PC-3 (cell line): ENCODE results near the gene ST6GALNAC4. TPM values are rescaled to one million over a fixed set of nuclear protein-coding genes. Genes with fewer than 3 reads are reported as not detected.

Experiments used
- ATAC-seq: fragments of 200-7000 bp; cut with Tn5 transposase; 2 replicates; pipeline ENCODE4 v1.9.1; 2020; ENCODE audit warnings: mild to moderate bottlenecking, moderate library complexity
- BruUV-seq: library from RNA; stranded (reverse); fragments of 400-500 nt; replicated peaks from 2 replicates; lab custom pipeline; 2021; lab: Mats Ljungman, UMichigan
- CTCF ChIA-PET: fragments of 300-600 bp; sonication (Branson Sonifier 250); formaldehyde crosslinking; loops from one replicate; lab custom pipeline; 2022; ENCODE audit warnings: antibody characterized with exemption; lab: Charles Lee
- POLR2A ChIA-PET: fragments of 300-600 bp; sonication (Branson Sonifier 250); formaldehyde crosslinking; loops from one replicate; lab custom pipeline; 2022; ENCODE audit warnings: antibody characterized with exemption; ENCODE audit not compliant: unreplicated experiment; lab: Charles Lee
- DNase-seq: peaks from one replicate; pipeline ENCODE4 v3.0.0-alpha.2; 2015
- H2AFZ ChIP-seq: fragments of 300-600 bp; sonication (generic); 2 replicates; pipeline ENCODE4 v1.6.0; 2016; ENCODE audit warnings: antibody characterized with exemption, low read length
- H3F3A ChIP-seq: fragments of 300-600 bp; sonication (generic); one replicate; pipeline ENCODE4 v1.6.0; 2017; ENCODE audit warnings: antibody characterized with exemption, low read length, control low read depth, mild to moderate bottlenecking; ENCODE audit not compliant: unreplicated experiment
- H3K27ac ChIP-seq: fragments of 300-600 bp; sonication (generic); 2 replicates; pipeline ENCODE4 v1.5.1; 2016; ENCODE audit warnings: mild to moderate bottlenecking, low read length
- H3K27me3 ChIP-seq: fragments of 300-600 bp; sonication (generic); 2 replicates; pipeline ENCODE4 v1.6.1; 2016; ENCODE audit warnings: low read length, mixed read lengths
- H3K36me3 ChIP-seq: fragments of 300-600 bp; sonication (generic); 2 replicates; pipeline ENCODE4 v1.6.1; 2016; ENCODE audit warnings: low read depth, mixed run types, low read length, mixed read lengths
- H3K4me1 ChIP-seq: fragments of 300-600 bp; sonication (generic); 2 replicates; pipeline ENCODE4 v1.5.1; 2016; ENCODE audit warnings: low read length; ENCODE audit not compliant: insufficient read depth
- H3K4me2 ChIP-seq: fragments of 300-600 bp; sonication (generic); 2 replicates; pipeline ENCODE4 v1.6.0; 2016; ENCODE audit warnings: low read length
- H3K4me3 ChIP-seq: fragments of 300-600 bp; sonication (generic); 2 replicates; pipeline ENCODE4 v1.5.1; 2016; ENCODE audit warnings: mild to moderate bottlenecking, low read length, mixed read lengths
- H3K79me2 ChIP-seq: fragments of 300-600 bp; sonication (generic); 2 replicates; pipeline ENCODE4 v1.6.1; 2017; ENCODE audit warnings: low read length, mixed read lengths
- H3K9ac ChIP-seq: fragments of 300-600 bp; sonication (generic); 2 replicates; pipeline ENCODE4 v1.6.0; 2016; ENCODE audit warnings: mild to moderate bottlenecking, low read length
- H3K9me2 ChIP-seq: fragments of 300-600 bp; sonication (generic); replicated peaks from 2 replicates; pipeline ENCODE4 v1.6.1; 2016; ENCODE audit warnings: mixed run types, low read length, mixed read lengths
- H3K9me3 ChIP-seq: fragments of 300-600 bp; sonication (generic); 2 replicates; pipeline ENCODE4 v1.6.1; 2016; ENCODE audit warnings: low read length, mixed read lengths
- H4K20me1 ChIP-seq: fragments of 300-600 bp; sonication (generic); 2 replicates; pipeline ENCODE4 v1.6.1; 2016; ENCODE audit warnings: low read length, mixed read lengths
- CTCF ChIP-seq: fragments of 300-600 bp; sonication (generic); conservative IDR thresholded peaks from 2 replicates; pipeline ENCODE4 v1.5.1; 2017; ENCODE audit warnings: antibody characterized with exemption, low read depth, mild to moderate bottlenecking, low read length
- EZH2 ChIP-seq: fragments of 300-600 bp; sonication (generic); IDR thresholded peaks from one replicate; pipeline ENCODE4 v1.6.1; 2017; ENCODE audit warnings: antibody characterized with exemption, mild to moderate bottlenecking, low read length; ENCODE audit not compliant: unreplicated experiment
- EZH2phosphoT487 ChIP-seq: fragments of 300-600 bp; sonication (generic); IDR thresholded peaks from 2 replicates; pipeline ENCODE4 v1.6.1; 2018; ENCODE audit warnings: mild to moderate bottlenecking, antibody characterized with exemption, low read length, borderline replicate concordance
- intact Hi-C: fragments of 100-400 bp; cut with micrococcal nuclease; formaldehyde crosslinking; loops from 2 replicates; pipeline ENCODE4 v1.9.0; 2023
- total RNA-seq: library from RNA; depleted of rRNA; stranded (reverse); fragments of >200 nt; gene quantifications from 2 replicates; pipeline ENCODE4 v1.2.3, GENCODE V29; 2014

The ST6GALNAC4 gene
- total RNA-seq, 1 experiment from 2014 or later: 26.9 TPM

DNA sequence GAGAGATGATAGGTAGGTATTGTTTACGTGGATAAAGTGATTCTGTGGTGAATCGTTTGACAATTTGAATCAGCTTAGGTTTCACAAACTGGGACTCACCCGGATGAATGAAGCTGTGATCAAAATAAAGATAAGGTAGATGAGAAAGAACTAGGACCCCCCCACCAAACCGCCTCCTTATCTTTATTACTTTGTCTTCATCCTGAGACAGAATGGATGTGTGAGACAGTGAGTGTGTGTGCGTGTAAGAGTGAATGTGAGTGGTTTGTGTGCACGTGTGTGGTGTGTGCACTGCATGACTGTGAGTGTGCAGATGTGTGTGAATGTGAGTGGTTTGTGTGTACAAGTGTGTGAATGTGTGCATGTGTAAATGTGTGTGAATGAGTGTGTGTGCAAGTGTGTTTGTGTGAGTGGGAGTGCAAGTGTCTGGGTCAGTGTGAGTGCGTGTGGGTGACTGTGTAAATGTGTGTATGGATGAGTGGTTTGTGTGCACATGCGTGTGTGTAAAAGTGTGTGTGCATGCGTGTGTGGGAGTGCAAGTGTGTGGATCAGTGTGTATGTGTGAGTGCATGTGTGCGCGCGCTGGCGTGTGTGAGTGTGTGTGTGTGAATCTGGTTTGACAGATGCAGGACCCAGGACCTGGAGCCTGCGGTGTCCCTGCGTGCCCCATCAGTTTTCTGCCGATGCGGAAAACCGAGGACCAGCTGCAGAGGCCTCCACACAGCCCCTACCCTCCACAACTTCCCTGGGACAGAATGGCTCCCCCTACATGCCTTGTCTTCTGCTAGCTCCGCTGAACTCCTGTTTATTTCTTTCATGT, 51.0 kb downstream of the ST6GALNAC4 start:
- CTCF ChIA-PET: no interaction called here
- no peak overlapping the region for H3K4me2 ChIP-seq
- H3K79me2 ChIP-seq: no peaks in the 10 kb centered on the region
- no peaks in the 10 kb centered on the region for H3K9me2 ChIP-seq
- no peaks in the 10 kb centered on the region for H3K9me3 ChIP-seq
- no peak for ATAC-seq
- no peak overlapping the region for H3K27ac ChIP-seq
- no peaks in the 10 kb centered on the region for H3F3A ChIP-seq
- intact Hi-C loops: no loop called here
- no peak overlapping the region for H3K4me3 ChIP-seq
- no peak overlapping the region for H3K9ac ChIP-seq
- DNase-seq: no peak
- H3K4me1 ChIP-seq: no peaks in the 10 kb centered on the region
- H4K20me1 ChIP-seq: no peaks in the 10 kb centered on the region
- BruUV-seq: no TSS peak
- H3K27me3 ChIP-seq: no peaks in the 10 kb centered on the region
- H2AFZ ChIP-seq: no peak overlapping the region
- TF ChIP-seq CTCF: no peak
- TF ChIP-seq EZH2phosphoT487: no peak
- no peak for TF ChIP-seq EZH2
- POLR2A ChIA-PET: no interaction called here
- no peaks in the 10 kb centered on the region for H3K36me3 ChIP-seq

DNA sequence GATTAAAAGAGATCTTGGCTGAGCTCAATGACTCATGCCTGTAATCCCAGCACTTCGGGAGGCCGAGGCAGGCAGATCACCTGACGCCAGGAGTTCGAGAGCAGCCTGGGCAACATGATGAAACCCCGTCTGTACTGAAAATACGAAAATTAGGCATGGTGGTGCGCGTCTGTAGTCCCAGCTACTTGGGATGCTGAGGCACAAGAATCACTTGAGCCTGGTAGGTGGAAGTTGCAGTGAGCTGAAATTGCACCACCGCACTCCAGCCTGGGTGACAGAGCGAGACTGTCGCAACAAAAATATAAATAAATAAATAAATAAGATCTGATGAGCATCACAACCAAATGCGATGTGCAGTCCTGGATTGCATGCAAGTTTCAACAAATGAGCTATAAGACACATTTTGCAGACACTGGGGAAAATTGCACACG, 53.6 kb downstream of the ST6GALNAC4 start:
- POLR2A ChIA-PET: no interaction called here
- Histone ChIP-seq H3K36me3 (no peaks in the 10 kb centered on the region), H3K27ac (no peak overlapping the region), H3K9me3 (no peaks in the 10 kb centered on the region), H3K79me2 (no peaks in the 10 kb centered on the region), H4K20me1 (no peaks in the 10 kb centered on the region), H3K4me2 (no peak overlapping the region), H3K27me3 (no peaks in the 10 kb centered on the region), H3K9ac (no peak overlapping the region), H3F3A (no peaks in the 10 kb centered on the region), H3K4me3 (no peak overlapping the region), H2AFZ (no peak overlapping the region), H3K4me1 (no peaks in the 10 kb centered on the region), H3K9me2 (no peaks in the 10 kb centered on the region)
- intact Hi-C loops: no loop called here
- no peak for ATAC-seq
- no peak for TF ChIP-seq EZH2phosphoT487
- TF ChIP-seq EZH2: no peak
- no peak for TF ChIP-seq CTCF
- BruUV-seq: no TSS peak
- CTCF ChIA-PET: no interaction called here
- DNase-seq: no peak
